Renal pelvis (tissue), 4 donors: ENCODE data around the gene TSHZ1. TPM values are rescaled to one million over a fixed set of nuclear protein-coding genes. Genes with fewer than 3 reads are reported as not detected.
"Not testable (repeated sequence)": the region's sequence is repeated elsewhere in the genome, so short reads cannot be mapped to it uniquely, and the experiment has no call there.

Experiments
- DNase-seq: peaks from one replicate; pipeline ENCODE4 v3.0.0-alpha.2; 2013
- polyA plus RNA-seq, 3 donors: library from polyadenylated mRNA; unstranded; fragments of 120-200 nt; gene quantifications; one replicate each; pipeline ENCODE4 v1.2.1, GENCODE V29; 2013; ENCODE audit not compliant: insufficient read length in 3 of 3

TSHZ1 gene
- polyA plus RNA-seq, 3 donors, result 32.5 to 35.6 (median 34.8) TPM

GRCh38 chr18:75173125-75173432, 37.5 kb upstream of the TSHZ1 start:
- no peak for DNase-seq

GRCh38 chr18:75173738-75174137, 36.9 kb upstream of the TSHZ1 start:
- no peak for DNase-seq

- DNase-seq, result no peak
These were observed 33.7 kb upstream of the TSHZ1 start for GRCh38 chr18:75176849-75177248.

GRCh38 chr18:75178376-75178775, 32.2 kb upstream of the TSHZ1 start:
- no peak for DNase-seq

- no peak for DNase-seq
These were observed 30.6 kb upstream of the TSHZ1 start for GRCh38 chr18:75179819-75180600.

GRCh38 chr18:75183524-75183923, 27.1 kb upstream of the TSHZ1 start:
- no peak for DNase-seq

- no peak for DNase-seq
These were observed 26.6 kb upstream of the TSHZ1 start for GRCh38 chr18:75183973-75184493.

GRCh38 chr18:75185460-75185859, 25.1 kb upstream of the TSHZ1 start:
- DNase-seq, result no peak

GRCh38 chr18:75187702-75188101, 22.9 kb upstream of the TSHZ1 start:
- not testable (repeated sequence) for DNase-seq

GRCh38 chr18:75189696-75190095, 20.9 kb upstream of the TSHZ1 start:
- no peak for DNase-seq

- no peak for DNase-seq
These were observed 17.7 kb upstream of the TSHZ1 start for GRCh38 chr18:75192899-75193298.

- no peak for DNase-seq
These were observed 12.6 kb upstream of the TSHZ1 start for GRCh38 chr18:75198036-75198435.

GRCh38 chr18:75199327-75199726, 11.3 kb upstream of the TSHZ1 start:
- no peak for DNase-seq

- no peak for DNase-seq
These were observed 10.5 kb upstream of the TSHZ1 start for GRCh38 chr18:75200071-75200470.

- DNase-seq, result no peak
These were observed 9.9 kb upstream of the TSHZ1 start for GRCh38 chr18:75200605-75201280.

- DNase-seq, result no peak
These were observed 9.0 kb upstream of the TSHZ1 start for GRCh38 chr18:75201282-75202270.

GRCh38 chr18:75202696-75203365, 7.8 kb upstream of the TSHZ1 start:
- DNase-seq, result no peak

- DNase-seq, result no peak
These were observed 7.0 kb upstream of the TSHZ1 start for GRCh38 chr18:75203416-75204268.

- no peak for DNase-seq
These were observed 6.3 kb upstream of the TSHZ1 start for GRCh38 chr18:75204269-75204731.

- DNase-seq, result no peak
These were observed 5.7 kb upstream of the TSHZ1 start for GRCh38 chr18:75204732-75205513.
